Fibroblast of lung (primary cell): ENCODE measurements around the gene TIMM22. TPM values are rescaled to one million over a fixed set of nuclear protein-coding genes. Genes with fewer than 3 reads are reported as not detected.

Experiments used
- DNase-seq, 2 donors: peaks; one replicate each; pipeline versions ENCODE4 v3.0.0 to v3.0.0-alpha.2; 2010; ENCODE audit warnings: low read depth in 2 of 2
- H2AFZ ChIP-seq: 2 replicates; pipeline ENCODE4 v1.5.1; 2012; ENCODE audit warnings: low read length, control low read depth, inconsistent platforms
- H3K27ac ChIP-seq: 2 replicates; pipeline ENCODE4 v1.5.1; 2011; ENCODE audit warnings: low read length, control low read depth; ENCODE audit not compliant: insufficient read depth
- H3K27me3 ChIP-seq: 2 replicates; pipeline ENCODE4 v1.5.1; 2011; ENCODE audit warnings: mild to moderate bottlenecking, low read length; ENCODE audit not compliant: control insufficient read depth, insufficient read depth
- H3K36me3 ChIP-seq: 2 replicates; pipeline ENCODE4 v1.5.1; 2011; ENCODE audit warnings: low read length; ENCODE audit not compliant: control insufficient read depth, insufficient read depth
- H3K4me1 ChIP-seq: 2 replicates; pipeline ENCODE4 v1.5.1; 2011; ENCODE audit warnings: low read length; ENCODE audit not compliant: control insufficient read depth, insufficient read depth; ENCODE audit errors: extremely low read depth
- H3K4me2 ChIP-seq: 2 replicates; pipeline ENCODE4 v1.5.1; 2011; ENCODE audit warnings: low read length, control low read depth; ENCODE audit not compliant: insufficient read depth; ENCODE audit errors: extremely low read depth
- H3K4me3 ChIP-seq, 4 experiments: fragments of 200-600 bp in 1 of 4; sonication (generic) in 1 of 4; replicated peaks in 1 of 4; 2 replicates each; pipeline ENCODE4 v1.5.1; 2011 to 2016; ENCODE audit warnings: low read length in 4 of 4, low read depth in 3 of 4, mild to moderate bottlenecking in 3 of 4, control low read depth in 2 of 4, inconsistent platforms in 1 of 4, mixed read lengths in 1 of 4; ENCODE audit not compliant: insufficient read depth in 1 of 4; ENCODE audit errors: control extremely low read depth in 1 of 4
- H3K79me2 ChIP-seq: 2 replicates; pipeline ENCODE4 v1.5.1; 2012; ENCODE audit warnings: mild to moderate bottlenecking, low read length, inconsistent platforms; ENCODE audit not compliant: control insufficient read depth, insufficient read depth
- H3K9ac ChIP-seq: 2 replicates; pipeline ENCODE4 v1.5.1; 2011; ENCODE audit warnings: mild to moderate bottlenecking, low read length, control low read depth; ENCODE audit not compliant: insufficient read depth
- H3K9me3 ChIP-seq: 2 replicates; pipeline ENCODE4 v1.5.1; 2012; ENCODE audit warnings: low read depth, low read length; ENCODE audit not compliant: control insufficient read depth, insufficient read depth
- H4K20me1 ChIP-seq: 2 replicates; pipeline ENCODE4 v1.5.1; 2011; ENCODE audit warnings: low read length; ENCODE audit not compliant: control insufficient read depth, insufficient read depth; ENCODE audit errors: extremely low read depth
- EZH2 ChIP-seq: IDR thresholded peaks from 2 replicates; pipeline ENCODE4 v1.5.1; 2012; ENCODE audit warnings: low read length, control low read depth, mild to moderate bottlenecking; ENCODE audit errors: missing control alignments
- polyA plus RNA-seq, 2 donors: library from polyadenylated mRNA; depleted of rRNA in 1 of 2; stranded (reverse) in 1 of 2; unstranded in 1 of 2; fragments of >200 nt; gene quantifications; 2 replicates each; pipeline ENCODE4 v1.2.1, GENCODE V29; 2011 to 2012; ENCODE audit warnings: missing spikeins in 1 of 2
- total RNA-seq: library from RNA; depleted of rRNA; stranded (reverse); fragments of >200 nt; gene quantifications from 2 replicates; pipeline ENCODE4 v1.2.1, GENCODE V29; 2014
- TF ChIP-seq, protein P1 (sequence below), 2 donors: IDR thresholded peaks in 1 of 2; conservative IDR thresholded peaks in 1 of 2; 1 replicate in 1 of 2; 2 replicates in 1 of 2; pipeline ENCODE4 v1.5.1; 2011 to 2012; ENCODE audit warnings: low read length in 2 of 2, control low read depth in 1 of 2, inconsistent platforms in 1 of 2, low read depth in 1 of 2, mild to moderate bottlenecking in 1 of 2

The TIMM22 gene
- total and polyA plus RNA-seq, 2 donors (not counting 1 experiment from before 2014, with no cell fraction given), result 13.4 to 17.4 TPM

DNA sequence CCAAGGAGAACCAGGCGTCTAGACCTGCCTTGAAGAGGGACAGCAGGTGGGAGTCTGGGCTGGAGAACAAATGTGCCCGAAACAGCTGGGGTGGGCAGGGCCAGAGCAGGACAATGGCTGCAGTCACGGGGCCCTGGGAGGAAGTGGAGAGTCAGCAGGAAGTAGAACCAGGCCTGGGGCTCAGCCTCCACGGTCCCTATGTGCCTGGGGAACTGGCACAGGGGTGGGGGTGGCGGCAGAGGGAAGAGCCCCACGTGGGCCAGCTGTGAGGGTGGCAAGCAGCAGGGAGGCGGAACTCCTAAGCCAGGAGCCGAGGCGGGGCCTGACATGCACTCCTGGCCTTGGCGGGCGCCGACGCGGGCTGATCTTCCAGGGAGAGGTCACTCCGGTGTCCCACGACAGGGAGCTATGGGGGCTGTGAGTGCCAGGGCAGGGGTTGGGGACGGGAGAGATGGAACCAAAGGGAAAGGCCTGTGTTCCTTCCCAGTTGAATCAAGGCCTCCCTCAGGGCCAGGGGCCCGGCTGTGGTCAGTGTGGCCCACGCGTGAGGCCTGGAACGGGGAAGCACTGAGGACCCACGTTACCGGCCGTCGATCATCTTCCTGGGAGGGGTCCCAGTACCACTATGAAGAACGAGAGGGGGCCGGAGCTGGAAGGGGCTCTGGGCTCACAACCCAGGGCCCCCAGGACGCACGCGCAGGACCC, 42.7 kb downstream of the TIMM22 start:
- no peak overlapping the region for H2AFZ ChIP-seq
- H3K9ac ChIP-seq, result no peak overlapping the region
- peaks cover 9% of the 10 kb centered on the region for H3K36me3 ChIP-seq
- no peak overlapping the region for H3K4me2 ChIP-seq
- H3K4me1 ChIP-seq, result peaks cover 2% of the 10 kb centered on the region
- TF ChIP-seq EZH2, result no peak
- TF ChIP-seq, protein P1, sequence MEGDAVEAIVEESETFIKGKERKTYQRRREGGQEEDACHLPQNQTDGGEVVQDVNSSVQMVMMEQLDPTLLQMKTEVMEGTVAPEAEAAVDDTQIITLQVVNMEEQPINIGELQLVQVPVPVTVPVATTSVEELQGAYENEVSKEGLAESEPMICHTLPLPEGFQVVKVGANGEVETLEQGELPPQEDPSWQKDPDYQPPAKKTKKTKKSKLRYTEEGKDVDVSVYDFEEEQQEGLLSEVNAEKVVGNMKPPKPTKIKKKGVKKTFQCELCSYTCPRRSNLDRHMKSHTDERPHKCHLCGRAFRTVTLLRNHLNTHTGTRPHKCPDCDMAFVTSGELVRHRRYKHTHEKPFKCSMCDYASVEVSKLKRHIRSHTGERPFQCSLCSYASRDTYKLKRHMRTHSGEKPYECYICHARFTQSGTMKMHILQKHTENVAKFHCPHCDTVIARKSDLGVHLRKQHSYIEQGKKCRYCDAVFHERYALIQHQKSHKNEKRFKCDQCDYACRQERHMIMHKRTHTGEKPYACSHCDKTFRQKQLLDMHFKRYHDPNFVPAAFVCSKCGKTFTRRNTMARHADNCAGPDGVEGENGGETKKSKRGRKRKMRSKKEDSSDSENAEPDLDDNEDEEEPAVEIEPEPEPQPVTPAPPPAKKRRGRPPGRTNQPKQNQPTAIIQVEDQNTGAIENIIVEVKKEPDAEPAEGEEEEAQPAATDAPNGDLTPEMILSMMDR (conservative IDR thresholded peaks at IDR 0.05 in 1 of 2, IDR thresholded peaks at IDR 0.05 in 1 of 2; ENCODE audit: low read depth in 1 of 2, low read length in 2 of 2), result no peak
- no peak overlapping the region for H3K4me3 ChIP-seq
- H3K79me2 ChIP-seq, result no peaks in the 10 kb centered on the region
- H4K20me1 ChIP-seq, result no peaks in the 10 kb centered on the region
- no peaks in the 10 kb centered on the region for H3K27me3 ChIP-seq
- H3K27ac ChIP-seq, result no peak overlapping the region
- H3K9me3 ChIP-seq, result no peaks in the 10 kb centered on the region
- no peak for DNase-seq

DNA sequence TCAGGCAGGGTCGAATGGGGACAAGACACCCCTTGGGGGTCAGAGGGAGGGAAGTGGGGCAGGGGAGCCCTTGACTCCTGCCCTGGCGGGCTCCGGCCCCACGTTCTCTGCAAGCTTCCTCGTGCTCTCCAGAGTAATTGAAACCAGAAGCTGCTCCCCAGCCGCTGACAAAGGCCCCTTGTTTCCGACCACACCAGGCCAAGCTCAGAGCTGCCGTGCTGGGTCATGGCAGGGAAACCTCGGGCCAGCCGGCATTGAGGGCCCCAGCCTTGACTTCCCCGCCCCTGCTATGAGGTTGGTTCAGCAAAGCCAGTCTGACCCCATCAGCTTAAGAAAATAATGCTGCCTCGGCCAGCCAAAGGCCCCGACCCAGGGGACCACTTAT, 43.3 kb downstream of the TIMM22 start:
- H3K79me2 ChIP-seq, result no peaks in the 10 kb centered on the region
- no peak overlapping the region for H3K4me2 ChIP-seq
- DNase-seq, result no peak
- no peaks in the 10 kb centered on the region for H3K9me3 ChIP-seq
- H3K27me3 ChIP-seq, result no peaks in the 10 kb centered on the region
- H3K4me1 ChIP-seq, result peaks cover 2% of the 10 kb centered on the region
- no peak for TF ChIP-seq EZH2
- TF ChIP-seq, protein P1 (conservative IDR thresholded peaks at IDR 0.05 in 1 of 2, IDR thresholded peaks at IDR 0.05 in 1 of 2; ENCODE audit: low read depth in 1 of 2, low read length in 2 of 2), result no peak
- no peak overlapping the region for H3K27ac ChIP-seq
- no peak overlapping the region for H3K4me3 ChIP-seq
- no peak overlapping the region for H3K9ac ChIP-seq
- H2AFZ ChIP-seq, result no peak overlapping the region
- H4K20me1 ChIP-seq, result no peaks in the 10 kb centered on the region
- peaks cover 9% of the 10 kb centered on the region for H3K36me3 ChIP-seq

DNA sequence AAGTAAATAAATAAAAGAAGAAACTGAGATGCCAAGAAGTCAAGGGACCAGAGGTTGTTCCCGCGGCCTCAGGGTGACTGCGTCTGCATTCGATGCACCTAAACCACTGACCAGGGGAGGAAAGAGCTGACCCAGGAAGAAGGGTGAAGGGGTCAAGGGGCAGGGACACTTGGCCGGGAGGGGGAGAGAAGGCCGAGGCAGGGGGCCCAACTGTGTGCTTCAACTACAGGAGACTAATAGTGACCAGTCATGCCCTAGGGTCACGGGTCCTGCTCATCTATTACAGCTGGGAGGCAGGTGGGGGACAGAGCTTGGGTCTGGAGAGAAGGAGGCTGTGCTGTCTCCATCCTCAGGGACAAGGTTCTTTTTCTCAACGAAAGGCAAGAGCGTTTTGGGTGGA, 44.8 kb downstream of the TIMM22 start:
- TF ChIP-seq EZH2, result no peak
- TF ChIP-seq, protein P1 (conservative IDR thresholded peaks at IDR 0.05 in 1 of 2, IDR thresholded peaks at IDR 0.05 in 1 of 2; ENCODE audit: low read depth in 1 of 2, low read length in 2 of 2), result no peak
- H4K20me1 ChIP-seq, result no peaks in the 10 kb centered on the region
- peaks cover 2% of the 10 kb centered on the region for H3K4me1 ChIP-seq
- no peak overlapping the region for H3K9ac ChIP-seq
- no peak overlapping the region for H3K27ac ChIP-seq
- peaks cover 9% of the 10 kb centered on the region for H3K36me3 ChIP-seq
- H3K4me2 ChIP-seq, result no peak overlapping the region
- H3K79me2 ChIP-seq, result no peaks in the 10 kb centered on the region
- no peak for DNase-seq
- no peaks in the 10 kb centered on the region for H3K9me3 ChIP-seq
- H2AFZ ChIP-seq, result no peak overlapping the region
- H3K4me3 ChIP-seq, result no peak overlapping the region
- no peaks in the 10 kb centered on the region for H3K27me3 ChIP-seq
